ENCODE measurements around the gene UIMC1.

UIMC1 gene

DNA sequence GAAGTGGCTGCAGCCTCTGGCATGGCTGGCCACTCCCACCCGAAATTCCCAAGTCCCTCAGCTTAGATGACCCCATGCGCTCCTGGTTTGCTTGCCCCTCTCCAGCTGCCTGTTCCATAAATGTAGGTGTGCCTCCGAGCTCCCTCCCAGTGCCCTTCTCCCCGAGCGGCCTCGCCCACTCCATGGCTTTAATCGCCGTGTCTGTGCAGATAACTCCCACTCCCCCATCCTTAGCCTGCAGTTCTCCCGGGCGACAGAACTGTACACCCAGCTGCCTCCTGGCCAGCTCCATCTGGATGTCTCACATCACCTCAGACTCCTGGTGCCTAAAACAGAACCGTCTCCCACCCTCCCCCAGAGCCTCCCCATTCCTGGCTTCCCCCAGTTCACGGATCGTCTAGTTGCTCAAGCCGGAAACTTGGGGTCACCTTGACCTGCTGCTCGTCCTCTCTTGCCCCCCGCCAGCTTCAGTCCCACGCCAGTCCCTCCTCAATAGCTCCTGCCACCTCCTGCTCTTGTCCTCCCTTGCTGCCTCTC lies 131.5 kb downstream of the UIMC1 start:
- Histone ChIP-seq H3K27ac (ENCODE audit: extremely low read depth, low read depth, low read length) (no peak overlapping the region), H3K36me3 (ENCODE audit: control insufficient read depth in 2 of 2, insufficient read depth in 1 of 2, low read length in 2 of 2) (no peaks in the 10 kb centered on the region), H3K9me3 (ENCODE audit: control insufficient read depth, insufficient read depth, low read depth, low read length) (no peaks in the 10 kb centered on the region), H3K4me3 (ENCODE audit: low read depth, low read length) (no peak overlapping the region), H3K4me1 (ENCODE audit: control insufficient read depth, insufficient read depth, low read length) (no peaks in the 10 kb centered on the region)
- CTCF ChIA-PET, result interaction anchor here (0.9 to 1.4 kb wide), 2 partner anchors 197 to 214 kb away, joined by 3 to 5 read pairs; no protein-coding TSS in a partner anchor
- POLR2A ChIA-PET, result interaction anchor here (0.7 kb wide), 1 partner anchor 49 kb away, joined by 3 read pairs; no protein-coding TSS in a partner anchor
- TF ChIP-seq ZNF701 (tag by site-specific recombination; IDR thresholded peaks at IDR 0.05) (no peak), ZNF621 (tag by site-specific recombination; IDR thresholded peaks at IDR 0.05) (no peak), EGR2 (tag by site-specific recombination; IDR thresholded peaks at IDR 0.05; ENCODE audit: low read depth) (peak; percentile 92), ZFHX2 (tag by site-specific recombination; conservative IDR thresholded peaks at IDR 0.05) (peak; percentile 94)
- TF ChIP-seq, protein P1, sequence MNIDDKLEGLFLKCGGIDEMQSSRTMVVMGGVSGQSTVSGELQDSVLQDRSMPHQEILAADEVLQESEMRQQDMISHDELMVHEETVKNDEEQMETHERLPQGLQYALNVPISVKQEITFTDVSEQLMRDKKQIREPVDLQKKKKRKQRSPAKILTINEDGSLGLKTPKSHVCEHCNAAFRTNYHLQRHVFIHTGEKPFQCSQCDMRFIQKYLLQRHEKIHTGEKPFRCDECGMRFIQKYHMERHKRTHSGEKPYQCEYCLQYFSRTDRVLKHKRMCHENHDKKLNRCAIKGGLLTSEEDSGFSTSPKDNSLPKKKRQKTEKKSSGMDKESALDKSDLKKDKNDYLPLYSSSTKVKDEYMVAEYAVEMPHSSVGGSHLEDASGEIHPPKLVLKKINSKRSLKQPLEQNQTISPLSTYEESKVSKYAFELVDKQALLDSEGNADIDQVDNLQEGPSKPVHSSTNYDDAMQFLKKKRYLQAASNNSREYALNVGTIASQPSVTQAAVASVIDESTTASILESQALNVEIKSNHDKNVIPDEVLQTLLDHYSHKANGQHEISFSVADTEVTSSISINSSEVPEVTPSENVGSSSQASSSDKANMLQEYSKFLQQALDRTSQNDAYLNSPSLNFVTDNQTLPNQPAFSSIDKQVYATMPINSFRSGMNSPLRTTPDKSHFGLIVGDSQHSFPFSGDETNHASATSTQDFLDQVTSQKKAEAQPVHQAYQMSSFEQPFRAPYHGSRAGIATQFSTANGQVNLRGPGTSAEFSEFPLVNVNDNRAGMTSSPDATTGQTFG (tag by site-specific recombination; IDR thresholded peaks at IDR 0.05; ENCODE audit: borderline replicate concordance), result no peak
- TF ChIP-seq, protein P2, sequence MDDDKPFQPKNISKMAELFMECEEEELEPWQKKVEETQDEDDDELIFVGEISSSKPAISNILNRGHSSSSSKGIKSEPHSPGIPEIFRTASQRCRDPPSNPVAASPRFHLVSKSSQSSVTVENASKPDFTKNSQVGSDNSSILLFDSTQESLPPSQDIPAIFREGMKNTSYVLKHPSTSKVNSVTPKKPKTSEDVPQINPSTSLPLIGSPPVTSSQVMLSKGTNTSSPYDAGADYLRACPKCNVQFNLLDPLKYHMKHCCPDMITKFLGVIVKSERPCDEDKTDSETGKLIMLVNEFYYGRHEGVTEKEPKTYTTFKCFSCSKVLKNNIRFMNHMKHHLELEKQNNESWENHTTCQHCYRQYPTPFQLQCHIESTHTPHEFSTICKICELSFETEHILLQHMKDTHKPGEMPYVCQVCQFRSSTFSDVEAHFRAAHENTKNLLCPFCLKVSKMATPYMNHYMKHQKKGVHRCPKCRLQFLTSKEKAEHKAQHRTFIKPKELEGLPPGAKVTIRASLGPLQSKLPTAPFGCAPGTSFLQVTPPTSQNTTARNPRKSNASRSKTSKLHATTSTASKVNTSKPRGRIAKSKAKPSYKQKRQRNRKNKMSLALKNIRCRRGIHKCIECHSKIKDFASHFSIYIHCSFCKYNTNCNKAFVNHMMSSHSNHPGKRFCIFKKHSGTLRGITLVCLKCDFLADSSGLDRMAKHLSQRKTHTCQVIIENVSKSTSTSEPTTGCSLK (tag by site-specific recombination; IDR thresholded peaks at IDR 0.05), result no peak
- TF ChIP-seq, protein P3, sequence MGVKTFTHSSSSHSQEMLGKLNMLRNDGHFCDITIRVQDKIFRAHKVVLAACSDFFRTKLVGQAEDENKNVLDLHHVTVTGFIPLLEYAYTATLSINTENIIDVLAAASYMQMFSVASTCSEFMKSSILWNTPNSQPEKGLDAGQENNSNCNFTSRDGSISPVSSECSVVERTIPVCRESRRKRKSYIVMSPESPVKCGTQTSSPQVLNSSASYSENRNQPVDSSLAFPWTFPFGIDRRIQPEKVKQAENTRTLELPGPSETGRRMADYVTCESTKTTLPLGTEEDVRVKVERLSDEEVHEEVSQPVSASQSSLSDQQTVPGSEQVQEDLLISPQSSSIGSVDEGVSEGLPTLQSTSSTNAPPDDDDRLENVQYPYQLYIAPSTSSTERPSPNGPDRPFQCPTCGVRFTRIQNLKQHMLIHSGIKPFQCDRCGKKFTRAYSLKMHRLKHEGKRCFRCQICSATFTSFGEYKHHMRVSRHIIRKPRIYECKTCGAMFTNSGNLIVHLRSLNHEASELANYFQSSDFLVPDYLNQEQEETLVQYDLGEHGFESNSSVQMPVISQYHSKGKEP (tag by site-specific recombination; IDR thresholded peaks at IDR 0.05), result no peak

DNA sequence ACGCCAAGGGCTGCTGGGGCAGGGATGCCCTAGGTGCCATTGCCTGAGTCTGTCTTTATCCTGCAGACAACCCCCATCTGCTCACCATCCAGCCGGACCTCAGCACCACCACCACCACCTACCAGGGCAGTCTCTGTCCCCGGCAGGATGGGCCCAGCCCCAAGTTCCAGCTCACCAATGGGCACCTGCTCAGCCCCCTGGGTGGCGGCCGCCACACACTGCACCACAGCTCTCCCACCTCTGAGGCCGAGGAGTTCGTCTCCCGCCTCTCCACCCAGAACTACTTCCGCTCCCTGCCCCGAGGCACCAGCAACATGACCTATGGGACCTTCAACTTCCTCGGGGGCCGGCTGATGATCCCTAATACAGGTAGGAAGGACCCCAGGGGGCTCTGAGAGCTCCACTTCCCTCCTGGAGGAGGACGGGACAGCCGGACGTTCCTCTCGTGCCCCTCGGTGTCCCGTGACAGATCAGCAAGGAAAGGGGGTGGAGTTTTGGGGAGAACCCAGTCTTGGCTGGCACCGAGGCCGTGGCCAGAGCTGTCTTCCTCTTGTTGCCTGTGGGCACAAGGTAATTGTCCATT lies 132.3 kb downstream of the UIMC1 start:
- CTCF ChIA-PET, result interaction anchor here (0.7 to 1.4 kb wide), 4 partner anchors 28 to 240 kb away, joined by 3 to 5 read pairs (median 3); no protein-coding TSS in a partner anchor
- H3K4me3 ChIP-seq (ENCODE audit: low read depth, low read length), result no peak overlapping the region
- TF ChIP-seq GLI2 (tag by site-specific recombination; IDR thresholded peaks at IDR 0.05; ENCODE audit: borderline replicate concordance, low read depth) (no peak), ZSCAN23 (tag by site-specific recombination; IDR thresholded peaks at IDR 0.05) (no peak), ZNF48 (tag by site-specific recombination; IDR thresholded peaks at IDR 0.05) (no peak), OSR2 (tag by site-specific recombination; IDR thresholded peaks at IDR 0.05) (no peak), KLF8 (tag by site-specific recombination; IDR thresholded peaks at IDR 0.05) (no peak), ZNF366 (tag by site-specific recombination; conservative IDR thresholded peaks at IDR 0.05) (no peak), ZNF292 (tag by site-specific recombination; IDR thresholded peaks at IDR 0.05; ENCODE audit: borderline replicate concordance, low read depth) (no peak), ZNF214 (tag by site-specific recombination; IDR thresholded peaks at IDR 0.05; ENCODE audit: borderline replicate concordance) (no peak), ZNF701 (tag by site-specific recombination; IDR thresholded peaks at IDR 0.05) (no peak), KLF16 (tag by site-specific recombination; IDR thresholded peaks at IDR 0.05) (no peak)
- TF ChIP-seq, protein P4, sequence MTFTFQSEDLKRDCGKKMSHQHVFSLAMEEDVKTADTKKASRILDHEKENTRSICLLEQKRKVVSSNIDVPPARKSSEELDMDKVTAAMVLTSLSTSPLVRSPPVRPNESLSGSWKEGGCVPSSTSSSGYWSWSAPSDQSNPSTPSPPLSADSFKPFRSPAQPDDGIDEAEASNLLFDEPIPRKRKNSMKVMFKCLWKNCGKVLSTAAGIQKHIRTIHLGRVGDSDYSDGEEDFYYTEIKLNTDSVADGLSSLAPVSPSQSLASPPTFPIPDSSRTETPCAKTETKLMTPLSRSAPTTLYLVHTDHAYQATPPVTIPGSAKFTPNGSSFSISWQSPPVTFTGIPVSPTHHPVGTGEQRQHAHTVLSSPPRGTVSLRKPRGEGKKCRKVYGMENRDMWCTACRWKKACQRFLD (tag by site-specific recombination; IDR thresholded peaks at IDR 0.05), result no peak
- TF ChIP-seq, protein P5, sequence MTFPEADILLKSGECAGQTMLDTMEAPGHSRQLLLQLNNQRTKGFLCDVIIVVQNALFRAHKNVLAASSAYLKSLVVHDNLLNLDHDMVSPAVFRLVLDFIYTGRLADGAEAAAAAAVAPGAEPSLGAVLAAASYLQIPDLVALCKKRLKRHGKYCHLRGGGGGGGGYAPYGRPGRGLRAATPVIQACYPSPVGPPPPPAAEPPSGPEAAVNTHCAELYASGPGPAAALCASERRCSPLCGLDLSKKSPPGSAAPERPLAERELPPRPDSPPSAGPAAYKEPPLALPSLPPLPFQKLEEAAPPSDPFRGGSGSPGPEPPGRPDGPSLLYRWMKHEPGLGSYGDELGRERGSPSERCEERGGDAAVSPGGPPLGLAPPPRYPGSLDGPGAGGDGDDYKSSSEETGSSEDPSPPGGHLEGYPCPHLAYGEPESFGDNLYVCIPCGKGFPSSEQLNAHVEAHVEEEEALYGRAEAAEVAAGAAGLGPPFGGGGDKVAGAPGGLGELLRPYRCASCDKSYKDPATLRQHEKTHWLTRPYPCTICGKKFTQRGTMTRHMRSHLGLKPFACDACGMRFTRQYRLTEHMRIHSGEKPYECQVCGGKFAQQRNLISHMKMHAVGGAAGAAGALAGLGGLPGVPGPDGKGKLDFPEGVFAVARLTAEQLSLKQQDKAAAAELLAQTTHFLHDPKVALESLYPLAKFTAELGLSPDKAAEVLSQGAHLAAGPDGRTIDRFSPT (tag by site-specific recombination; IDR thresholded peaks at IDR 0.05), result no peak
- TF ChIP-seq, protein P6, sequence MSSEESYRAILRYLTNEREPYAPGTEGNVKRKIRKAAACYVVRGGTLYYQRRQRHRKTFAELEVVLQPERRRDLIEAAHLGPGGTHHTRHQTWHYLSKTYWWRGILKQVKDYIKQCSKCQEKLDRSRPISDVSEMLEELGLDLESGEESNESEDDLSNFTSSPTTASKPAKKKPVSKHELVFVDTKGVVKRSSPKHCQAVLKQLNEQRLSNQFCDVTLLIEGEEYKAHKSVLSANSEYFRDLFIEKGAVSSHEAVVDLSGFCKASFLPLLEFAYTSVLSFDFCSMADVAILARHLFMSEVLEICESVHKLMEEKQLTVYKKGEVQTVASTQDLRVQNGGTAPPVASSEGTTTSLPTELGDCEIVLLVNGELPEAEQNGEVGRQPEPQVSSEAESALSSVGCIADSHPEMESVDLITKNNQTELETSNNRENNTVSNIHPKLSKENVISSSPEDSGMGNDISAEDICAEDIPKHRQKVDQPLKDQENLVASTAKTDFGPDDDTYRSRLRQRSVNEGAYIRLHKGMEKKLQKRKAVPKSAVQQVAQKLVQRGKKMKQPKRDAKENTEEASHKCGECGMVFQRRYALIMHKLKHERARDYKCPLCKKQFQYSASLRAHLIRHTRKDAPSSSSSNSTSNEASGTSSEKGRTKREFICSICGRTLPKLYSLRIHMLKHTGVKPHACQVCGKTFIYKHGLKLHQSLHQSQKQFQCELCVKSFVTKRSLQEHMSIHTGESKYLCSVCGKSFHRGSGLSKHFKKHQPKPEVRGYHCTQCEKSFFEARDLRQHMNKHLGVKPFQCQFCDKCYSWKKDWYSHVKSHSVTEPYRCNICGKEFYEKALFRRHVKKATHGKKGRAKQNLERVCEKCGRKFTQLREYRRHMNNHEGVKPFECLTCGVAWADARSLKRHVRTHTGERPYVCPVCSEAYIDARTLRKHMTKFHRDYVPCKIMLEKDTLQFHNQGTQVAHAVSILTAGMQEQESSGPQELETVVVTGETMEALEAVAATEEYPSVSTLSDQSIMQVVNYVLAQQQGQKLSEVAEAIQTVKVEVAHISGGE (tag by site-specific recombination; conservative IDR thresholded peaks at IDR 0.05; ENCODE audit: low read depth), result no peak

More for the DNA sequence above, 132.3 kb downstream of the UIMC1 start:
- no peaks in the 10 kb centered on the region for H3K36me3 ChIP-seq (ENCODE audit: control insufficient read depth in 2 of 2, insufficient read depth in 1 of 2, low read length in 2 of 2)
- no peaks in the 10 kb centered on the region for H3K4me1 ChIP-seq (ENCODE audit: control insufficient read depth, insufficient read depth, low read length)
- POLR2A ChIA-PET, result no interaction called here
- H3K9me3 ChIP-seq (ENCODE audit: control insufficient read depth, insufficient read depth, low read depth, low read length), result no peaks in the 10 kb centered on the region
- H3K27ac ChIP-seq (ENCODE audit: extremely low read depth, low read depth, low read length), result no peak overlapping the region

Data from HEK293 (cell line).